ENCODE data around the gene FLT3.

Gene FLT3

DNA sequence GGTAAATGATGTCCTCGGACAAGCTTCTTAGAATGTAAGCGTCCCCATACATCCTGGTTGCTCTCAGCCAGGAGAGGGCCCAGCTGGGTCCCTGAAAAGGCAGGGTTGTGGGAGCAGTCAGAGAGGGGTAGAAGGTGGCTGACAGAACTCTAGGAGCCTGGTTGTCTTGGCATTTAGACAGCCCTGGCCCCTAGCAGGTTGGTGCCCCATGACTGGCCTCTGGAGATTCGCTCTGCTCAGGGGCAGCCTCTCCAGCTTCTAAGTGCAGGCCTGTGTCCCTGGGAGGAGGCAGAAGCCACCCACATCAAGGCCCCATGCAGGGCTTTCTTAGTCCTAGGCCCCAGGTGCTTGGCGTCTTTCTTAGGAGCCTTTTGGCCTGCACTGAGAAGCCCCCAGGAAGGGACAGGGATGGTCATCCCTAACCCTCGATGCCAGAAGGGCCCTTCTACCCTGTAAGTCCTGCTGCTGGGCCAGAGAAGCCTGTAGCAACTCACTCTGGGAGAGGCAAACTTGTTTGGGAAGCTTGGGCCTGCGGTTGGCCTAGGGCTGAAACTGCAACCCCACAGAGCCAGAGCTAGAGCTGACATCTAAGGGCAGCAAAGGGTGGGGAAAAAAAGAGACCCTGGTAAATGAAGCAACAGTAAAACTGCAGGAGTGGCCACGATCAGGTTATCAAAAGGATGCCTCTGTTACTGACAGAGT lies 128.4 kb downstream of the FLT3 start:
- no peak overlapping the region for H3K4me3 ChIP-seq (ENCODE audit: low read depth, low read length)
- no peak for DNase-seq (ENCODE audit: low read depth)
- in situ Hi-C loops (cut with HindIII; ENCODE audit: low sequenced_read_pairs): loop anchor here (25.0 kb wide), 1 partner anchor 135 kb away; no protein-coding TSS in a partner anchor
- TF ChIP-seq, protein P1, sequence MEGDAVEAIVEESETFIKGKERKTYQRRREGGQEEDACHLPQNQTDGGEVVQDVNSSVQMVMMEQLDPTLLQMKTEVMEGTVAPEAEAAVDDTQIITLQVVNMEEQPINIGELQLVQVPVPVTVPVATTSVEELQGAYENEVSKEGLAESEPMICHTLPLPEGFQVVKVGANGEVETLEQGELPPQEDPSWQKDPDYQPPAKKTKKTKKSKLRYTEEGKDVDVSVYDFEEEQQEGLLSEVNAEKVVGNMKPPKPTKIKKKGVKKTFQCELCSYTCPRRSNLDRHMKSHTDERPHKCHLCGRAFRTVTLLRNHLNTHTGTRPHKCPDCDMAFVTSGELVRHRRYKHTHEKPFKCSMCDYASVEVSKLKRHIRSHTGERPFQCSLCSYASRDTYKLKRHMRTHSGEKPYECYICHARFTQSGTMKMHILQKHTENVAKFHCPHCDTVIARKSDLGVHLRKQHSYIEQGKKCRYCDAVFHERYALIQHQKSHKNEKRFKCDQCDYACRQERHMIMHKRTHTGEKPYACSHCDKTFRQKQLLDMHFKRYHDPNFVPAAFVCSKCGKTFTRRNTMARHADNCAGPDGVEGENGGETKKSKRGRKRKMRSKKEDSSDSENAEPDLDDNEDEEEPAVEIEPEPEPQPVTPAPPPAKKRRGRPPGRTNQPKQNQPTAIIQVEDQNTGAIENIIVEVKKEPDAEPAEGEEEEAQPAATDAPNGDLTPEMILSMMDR (IDR thresholded peaks at IDR 0.05; ENCODE audit: low read depth, low read length, missing control alignments): no peak

DNA sequence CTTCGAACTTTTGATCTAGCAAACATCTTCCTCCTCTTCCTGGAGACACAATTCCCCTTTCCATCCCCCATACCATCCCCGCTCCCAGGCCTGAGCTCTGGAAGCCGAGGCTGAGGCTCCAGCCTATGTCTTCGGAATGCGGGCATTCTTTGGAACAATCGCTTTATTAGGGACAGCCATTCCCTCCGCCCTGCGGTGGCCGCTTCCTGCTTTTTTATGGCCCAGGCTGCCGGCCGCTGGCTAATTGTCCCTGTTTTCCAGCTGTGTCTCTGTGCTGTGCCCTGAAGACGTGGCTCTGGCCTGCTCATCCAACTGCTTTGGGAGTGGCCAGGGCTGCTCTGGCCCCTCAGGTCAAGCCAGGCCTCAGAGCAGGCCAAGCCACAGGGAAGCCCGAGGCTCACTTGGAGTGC lies 129.1 kb downstream of the FLT3 start:
- in situ Hi-C loops (cut with HindIII; ENCODE audit: low sequenced_read_pairs): loop anchor here (25.0 kb wide), 1 partner anchor 134 kb away; no protein-coding TSS in a partner anchor
- TF ChIP-seq, protein P1 (IDR thresholded peaks at IDR 0.05; ENCODE audit: low read depth, low read length, missing control alignments): no peak
- no peak for DNase-seq (ENCODE audit: low read depth)
- no peak overlapping the region for H3K4me3 ChIP-seq (ENCODE audit: low read depth, low read length)

DNA sequence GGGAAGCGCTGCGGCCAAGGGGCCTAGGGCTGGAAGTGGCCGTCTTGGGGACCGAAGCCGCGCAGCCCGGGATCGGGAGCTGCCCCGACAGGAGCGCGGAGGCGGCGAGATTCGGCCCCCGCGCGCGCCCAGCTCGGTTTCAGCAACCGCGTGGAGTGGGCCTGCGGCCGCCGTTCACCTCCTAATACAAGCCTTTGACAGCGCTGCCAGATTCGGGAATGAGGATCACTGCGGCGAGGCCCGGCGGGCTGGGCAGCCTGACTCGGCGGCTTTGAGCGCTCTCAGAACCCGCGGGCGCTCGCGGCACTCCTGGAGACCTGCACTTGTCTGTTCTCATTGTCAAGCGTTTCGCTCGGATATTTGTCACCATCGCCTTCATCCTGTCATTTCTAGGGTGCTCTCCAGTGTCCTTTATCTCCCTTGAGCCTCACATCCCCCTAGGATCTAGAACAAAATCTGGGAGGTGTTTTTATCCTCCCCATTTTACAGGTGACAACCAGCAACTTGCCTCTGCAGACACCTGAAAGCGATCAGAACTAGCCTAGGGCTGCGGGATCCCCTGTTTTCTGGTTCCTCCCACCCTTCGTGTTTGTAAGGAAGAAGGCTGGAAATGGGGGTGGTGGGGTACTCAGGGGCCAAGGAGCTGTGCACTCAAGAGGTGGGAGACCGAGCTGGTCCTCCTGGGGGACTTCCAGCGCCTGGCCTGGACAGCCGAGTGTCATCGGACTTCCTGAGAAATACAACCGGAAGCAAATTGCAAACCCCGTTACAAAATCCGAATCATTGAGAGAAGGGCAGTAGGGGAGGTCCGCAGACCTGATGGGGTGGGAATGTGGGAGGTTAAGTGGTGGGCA lies 129.8 kb downstream of the FLT3 start:
- DNase-seq (ENCODE audit: low read depth): no peak
- in situ Hi-C loops (cut with HindIII; ENCODE audit: low sequenced_read_pairs): loop anchor here (25.0 kb wide), 1 partner anchor 133 kb away; no protein-coding TSS in a partner anchor
- TF ChIP-seq, protein P1 (IDR thresholded peaks at IDR 0.05; ENCODE audit: low read depth, low read length, missing control alignments): no peak
- H3K4me3 ChIP-seq (ENCODE audit: low read depth, low read length): no peak overlapping the region

GRCh38 chr13:27969866-27970229 lies 130.5 kb downstream of the FLT3 start:
- in situ Hi-C loops (cut with HindIII; ENCODE audit: low sequenced_read_pairs): loop anchor here (25.0 kb wide), 1 partner anchor 133 kb away; no protein-coding TSS in a partner anchor
- TF ChIP-seq, protein P1 (IDR thresholded peaks at IDR 0.05; ENCODE audit: low read depth, low read length, missing control alignments): no peak
- DNase-seq (ENCODE audit: low read depth): no peak
- no peak overlapping the region for H3K4me3 ChIP-seq (ENCODE audit: low read depth, low read length)

DNA sequence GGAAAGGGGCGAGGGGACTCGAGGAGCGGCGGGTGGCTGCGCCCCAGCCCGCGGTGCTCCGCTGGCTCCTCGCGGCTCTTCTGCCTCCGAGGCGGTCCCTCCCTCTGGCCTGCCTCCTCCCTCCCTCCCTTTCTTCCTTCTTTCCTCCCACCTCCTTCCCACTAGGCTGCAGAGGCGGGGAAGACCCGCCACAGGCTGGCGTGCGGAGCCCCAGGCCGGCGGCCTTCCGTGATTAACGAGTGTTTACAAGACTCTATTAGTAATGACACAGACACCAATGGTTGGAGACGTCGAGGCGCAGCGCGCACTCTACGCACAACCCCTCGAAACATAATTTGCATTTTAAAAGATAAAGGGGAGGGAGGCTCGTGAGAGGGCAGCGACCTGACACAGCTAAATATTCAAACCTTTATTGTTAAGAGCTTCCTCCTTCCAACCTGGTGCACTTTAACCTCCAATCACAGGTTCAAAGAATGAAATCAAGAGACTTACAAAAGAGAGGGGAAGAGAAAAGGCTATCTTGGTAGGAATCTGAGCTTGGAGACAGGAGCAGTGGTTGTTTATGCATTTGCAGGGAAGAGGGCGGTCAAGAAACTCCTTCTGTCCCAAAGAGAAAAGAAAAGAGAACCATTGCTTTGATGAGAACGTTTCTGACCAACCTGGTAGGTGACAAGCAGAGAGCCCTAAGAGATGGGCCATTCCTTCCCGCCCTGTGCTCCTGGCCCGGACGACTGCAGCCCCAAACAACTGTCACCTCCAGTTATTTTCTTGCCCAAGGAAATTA lies 131.1 kb downstream of the FLT3 start, which contains the start of gene CDX2:
CDX2 (minus strand) TSS at position 234 of the 784 bp plus-strand sequence. CDS start 309 bp downstream, outside the sequence.
- H3K4me3 ChIP-seq (ENCODE audit: low read depth, low read length): no peak within 1 kb of the TSS
- no peak for DNase-seq (ENCODE audit: low read depth)
- in situ Hi-C loops (cut with HindIII; ENCODE audit: low sequenced_read_pairs): loop anchor here (25.0 kb wide), 1 partner anchor 132 kb away; no protein-coding TSS in a partner anchor
- TF ChIP-seq, protein P1 (IDR thresholded peaks at IDR 0.05; ENCODE audit: low read depth, low read length, missing control alignments): no peak

Measured in astrocyte of the cerebellum (primary cell).